ENCODE results near the gene ACOXL.

- TF ChIP-seq CTCF (IDR thresholded peaks at IDR 0.05) (no peak), EP300 (IDR thresholded peaks at IDR 0.05; ENCODE audit: low read depth) (no peak), POLR2A (IDR thresholded peaks at IDR 0.05) (no peak)
These were observed 325.3 kb downstream of the ACOXL start for GRCh38 chr2:111057721-111058120.

All from transverse colon (tissue), 3 donors.